IMR-90 (cell line): ENCODE results near the gene ACSM6. TPM values are rescaled to one million over a fixed set of nuclear protein-coding genes. Genes with fewer than 3 reads are reported as not detected.

ENCODE experiments used
- ATAC-seq: fragments of 200-7000 bp; cut with Tn5 transposase; 2 replicates; pipeline ENCODE4 v1.9.1; 2020; ENCODE audit warnings: low read depth, mild to moderate bottlenecking, moderate library complexity
- BruUV-seq: library from RNA; stranded (reverse); fragments of 400-500 nt; replicated peaks from 2 replicates; lab custom pipeline; 2021; lab: Mats Ljungman, UMichigan
- CTCF ChIA-PET: fragments of 300-600 bp; formaldehyde crosslinking; extraction: SDS; loops from one replicate; lab custom pipeline; 2021; ENCODE audit warnings: antibody characterized with exemption; lab: Yijun Ruan, JAX
- POLR2A ChIA-PET: fragments of 300-600 bp; sonication (Branson Sonifier 250); formaldehyde crosslinking; loops from one replicate; lab custom pipeline; 2022; ENCODE audit warnings: antibody characterized with exemption; ENCODE audit not compliant: unreplicated experiment; lab: Charles Lee
- DNase-seq: peaks from one replicate; pipeline ENCODE4 v3.0.0; 2013
- H2AFZ ChIP-seq: replicated peaks from 2 replicates; pipeline ENCODE3; 2013; ENCODE audit warnings: low read length, mild to moderate bottlenecking; ENCODE audit not compliant: poor library complexity
- H2AK5ac ChIP-seq: 2 replicates; pipeline ENCODE4 v1.6.1; 2013; ENCODE audit warnings: low read depth, low read length, inconsistent platforms
- H2AK9ac ChIP-seq: replicated peaks from 2 replicates; pipeline ENCODE3; 2013; ENCODE audit warnings: mild to moderate bottlenecking, low read depth, low read length, moderate library complexity; ENCODE audit not compliant: poor library complexity
- H2BK120ac ChIP-seq: 2 replicates; pipeline ENCODE4 v1.6.1; 2013; ENCODE audit warnings: low read depth, low read length, inconsistent platforms
- H2BK15ac ChIP-seq: 3 replicates; pipeline ENCODE4 v1.6.1; 2013; ENCODE audit warnings: low read depth, low read length, inconsistent platforms
- H2BK20ac ChIP-seq: 2 replicates; pipeline ENCODE4 v1.6.1; 2013; ENCODE audit warnings: low read depth, mild to moderate bottlenecking, inconsistent platforms, low read length, moderate library complexity
- H2BK5ac ChIP-seq: 2 replicates; pipeline ENCODE4 v1.6.1; 2013; ENCODE audit warnings: mild to moderate bottlenecking, low read depth, low read length, inconsistent platforms; ENCODE audit not compliant: poor library complexity, severe bottlenecking
- H3K14ac ChIP-seq: replicated peaks from 2 replicates; pipeline ENCODE4 v1.6.1; 2013; ENCODE audit warnings: low read depth, low read length, inconsistent platforms
- H3K18ac ChIP-seq: 2 replicates; pipeline ENCODE4 v1.6.1; 2013; ENCODE audit warnings: low read depth, low read length, control low read depth
- H3K23ac ChIP-seq: 2 replicates; pipeline ENCODE4 v1.6.1; 2013; ENCODE audit warnings: low read depth, low read length, inconsistent platforms
- H3K27ac ChIP-seq: 2 replicates; pipeline ENCODE4 v1.5.1; 2013; ENCODE audit warnings: mild to moderate bottlenecking, control low read depth, low read length; ENCODE audit not compliant: insufficient read depth
- H3K27me3 ChIP-seq: 2 replicates; pipeline ENCODE4 v1.6.1; 2013; ENCODE audit warnings: low read length; ENCODE audit not compliant: control insufficient read depth, insufficient read depth
- H3K36me3 ChIP-seq: 2 replicates; pipeline ENCODE4 v1.6.1; 2013; ENCODE audit warnings: low read length, mixed read lengths; ENCODE audit not compliant: control insufficient read depth, insufficient read depth
- H3K4ac ChIP-seq: 2 replicates; pipeline ENCODE4 v1.6.1; 2013; ENCODE audit warnings: low read depth, low read length, inconsistent platforms
- H3K4me1 ChIP-seq: 2 replicates; pipeline ENCODE4 v1.6.1; 2013; ENCODE audit warnings: low read length, mixed read lengths; ENCODE audit not compliant: control insufficient read depth, insufficient read depth
- H3K4me2 ChIP-seq: 2 replicates; pipeline ENCODE4 v1.6.1; 2013; ENCODE audit warnings: low read depth, mild to moderate bottlenecking, control low read depth, low read length, moderate library complexity
- H3K4me3 ChIP-seq: 2 replicates; pipeline ENCODE4 v1.5.1; 2013; ENCODE audit warnings: low read depth, mild to moderate bottlenecking, control low read depth, low read length, moderate library complexity; ENCODE audit not compliant: insufficient read depth
- H3K56ac ChIP-seq: 2 replicates; pipeline ENCODE4 v1.6.1; 2013; ENCODE audit warnings: low read length, inconsistent platforms; ENCODE audit not compliant: insufficient read depth; ENCODE audit errors: extremely low read depth
- H3K79me1 ChIP-seq, 2 experiments: 2 replicates each; pipeline ENCODE4 v1.6.1; 2013; ENCODE audit warnings: low read length in 2 of 2, inconsistent platforms in 1 of 2, low read depth in 1 of 2
- H3K9ac ChIP-seq: 2 replicates; pipeline ENCODE4 v1.6.1; 2013; ENCODE audit warnings: low read depth, low read length, control low read depth
- H3K9me1 ChIP-seq: 2 replicates; pipeline ENCODE4 v1.6.1; 2013; ENCODE audit warnings: low read length, inconsistent platforms; ENCODE audit not compliant: insufficient read depth
- H3K9me3 ChIP-seq: 2 replicates; pipeline ENCODE4 v1.6.1; 2013; ENCODE audit warnings: low read length; ENCODE audit not compliant: control insufficient read depth, insufficient read depth
- H4K20me1 ChIP-seq: 2 replicates; pipeline ENCODE4 v1.6.1; 2013; ENCODE audit warnings: low read length, inconsistent platforms; ENCODE audit not compliant: insufficient read depth
- H4K5ac ChIP-seq: 2 replicates; pipeline ENCODE4 v1.6.1; 2013; ENCODE audit warnings: mild to moderate bottlenecking, low read depth, low read length, control low read depth
- H4K8ac ChIP-seq, 2 experiments: 2 replicates each; pipeline ENCODE4 v1.6.1; 2013; ENCODE audit warnings: low read depth in 2 of 2, low read length in 2 of 2, control low read depth in 1 of 2, inconsistent platforms in 1 of 2
- H4K91ac ChIP-seq: 2 replicates; pipeline ENCODE4 v1.6.1; 2013; ENCODE audit warnings: low read depth, low read length, inconsistent platforms; ENCODE audit not compliant: insufficient read depth
- BHLHE40 ChIP-seq: fragments of 150-350 bp; IDR thresholded peaks from 2 replicates; pipeline ENCODE4 v1.6.1; 2016; ENCODE audit warnings: mild to moderate bottlenecking, low read depth, low read length
- CEBPB ChIP-seq: IDR thresholded peaks from 2 replicates; pipeline ENCODE4 v1.6.1; 2012; ENCODE audit warnings: low read depth, low read length, improper control_type of control experiment
- CHD1 ChIP-seq: IDR thresholded peaks from 2 replicates; pipeline ENCODE4 v1.6.1; 2012; ENCODE audit warnings: low read depth, low read length, improper control_type of control experiment
- FOS ChIP-seq: fragments of 150-350 bp; IDR thresholded peaks from 2 replicates; pipeline ENCODE4 v1.6.1; 2016; ENCODE audit warnings: low read depth, low read length
- MAFK ChIP-seq: IDR thresholded peaks from 2 replicates; pipeline ENCODE4 v1.6.1; 2012; ENCODE audit warnings: low read depth, low read length, improper control_type of control experiment
- MAZ ChIP-seq: IDR thresholded peaks from 2 replicates; pipeline ENCODE4 v1.6.1; 2012; ENCODE audit warnings: low read depth, mild to moderate bottlenecking, low read length, improper control_type of control experiment, moderate library complexity, borderline replicate concordance
- MXI1 ChIP-seq: IDR thresholded peaks from 2 replicates; pipeline ENCODE4 v1.6.1; 2012; ENCODE audit warnings: low read depth, mild to moderate bottlenecking, low read length, moderate library complexity, borderline replicate concordance
- POLR2A ChIP-seq: IDR thresholded peaks from 2 replicates; pipeline ENCODE4 v1.6.1; 2012; ENCODE audit warnings: mild to moderate bottlenecking, low read depth, low read length
- RCOR1 ChIP-seq: IDR thresholded peaks from 2 replicates; pipeline ENCODE4 v1.6.1; 2012; ENCODE audit warnings: mild to moderate bottlenecking, low read length, improper control_type of control experiment; ENCODE audit not compliant: insufficient replicate concordance
- RFX5 ChIP-seq: IDR thresholded peaks from 2 replicates; pipeline ENCODE4 v1.8.0; 2012; ENCODE audit warnings: low read depth, mild to moderate bottlenecking, low read length, moderate library complexity
- SMC3 ChIP-seq: fragments of 150-350 bp; IDR thresholded peaks from 2 replicates; pipeline ENCODE4 v1.6.1; 2016; ENCODE audit warnings: low read depth, mild to moderate bottlenecking, antibody characterized with exemption, low read length, moderate library complexity
- WGBS, 2 experiments: methylation state at CpG; one replicate each; pipeline versions ENCODE4 v1.1.5 to v1.1.7; 2013; ENCODE audit warnings: missing lambda C conversion rate in 2 of 2; ENCODE audit not compliant: insufficient read length in 1 of 2; ENCODE audit errors: extremely low coverage in 2 of 2; 5-methylcytosine and 5-hydroxymethylcytosine counted together
- dilution Hi-C: fragments of 300-500 bp; cut with HindIII; formaldehyde crosslinking; loops from one replicate; pipeline ENCODE4 v1.14.3; 2018; ENCODE audit warnings: low sequenced_read_pairs; ENCODE audit not compliant: unreplicated experiment
- in situ Hi-C: fragments of 300-500 bp; cut with MboI; formaldehyde crosslinking; loops from 3 replicates; pipeline ENCODE4 v1.14.3; 2019; ENCODE audit warnings: low sequenced_read_pairs, inconsistent platforms, mixed read lengths
- intact Hi-C: fragments of 100-400 bp; cut with micrococcal nuclease; formaldehyde crosslinking; loops from 2 replicates; pipeline ENCODE4 v1.10.0; 2022
- polyA plus RNA-seq, 3 experiments: library from polyadenylated mRNA; depleted of rRNA; stranded (reverse); fragments of >200 nt; gene quantifications; 2 replicates each; pipeline ENCODE4 v1.2.3, GENCODE V29; 2012; ENCODE audit warnings: low replicate concordance in 1 of 3
- total RNA-seq: library from RNA; depleted of rRNA; stranded (reverse); fragments of >200 nt; gene quantifications from 2 replicates; pipeline ENCODE4 v1.2.3, GENCODE V29; 2012
- TF ChIP-seq, protein P1 (sequence below): fragments of 150-350 bp; IDR thresholded peaks from 2 replicates; pipeline ENCODE4 v1.6.1; 2016; ENCODE audit warnings: low read depth, mild to moderate bottlenecking, low read length, moderate library complexity, borderline replicate concordance
- TF ChIP-seq, protein P2 (sequence below): conservative IDR thresholded peaks from 2 replicates; pipeline ENCODE4 v1.5.1; 2012; ENCODE audit warnings: mild to moderate bottlenecking, low read depth, low read length, improper control_type of control experiment
- TF ChIP-seq, protein P3 (sequence below): fragments of 150-350 bp; IDR thresholded peaks from 2 replicates; pipeline ENCODE4 v1.6.1; 2017; ENCODE audit warnings: mild to moderate bottlenecking, antibody characterized with exemption, low read length, low read depth

The ACSM6 gene
- total and polyA plus RNA-seq, 2 of the 4 experiments (the other 2 are of a cell fraction) = not detected

DNA sequence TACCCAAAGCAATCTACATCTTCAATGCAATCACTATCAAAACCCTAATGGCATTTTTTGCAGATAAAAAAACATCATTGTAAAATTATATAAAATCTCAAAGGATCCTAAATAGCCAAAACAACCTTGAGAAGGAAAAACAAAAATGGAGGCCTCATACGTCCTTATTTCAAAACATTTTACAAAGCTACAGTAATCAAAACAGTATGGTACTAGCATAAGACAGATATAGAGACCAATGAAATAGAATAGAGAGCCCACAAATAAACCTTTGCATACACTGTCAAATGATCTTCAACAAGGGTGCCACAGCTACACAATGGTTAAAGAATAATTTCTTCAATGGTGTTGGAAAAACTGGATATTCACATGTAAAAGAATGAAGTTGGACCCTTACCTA, 62.2 kb downstream of the ACSM6 start:
- H2BK120ac ChIP-seq = no peak overlapping the region
- CTCF ChIA-PET = no interaction called here
- H2AK5ac ChIP-seq = no peak overlapping the region
- peaks cover 9 to 48% of the 10 kb centered on the region in 2 experiments; a peak in 3 of 4 replicates for H3K79me1 ChIP-seq
- H3K4me3 ChIP-seq = no peak overlapping the region
- peaks cover 10% of the 10 kb centered on the region for H3K4me1 ChIP-seq
- H4K20me1 ChIP-seq = peaks cover 7% of the 10 kb centered on the region
- no peak overlapping the region for H3K23ac ChIP-seq
- no TSS peak for BruUV-seq
- no peak overlapping the region for H2AK9ac ChIP-seq
- DNase-seq (no peak), ATAC-seq (no peak)
- TF ChIP-seq RCOR1 (no peak), MXI1 (no peak), CHD1 (no peak), BHLHE40 (no peak), SMC3 (no peak), CEBPB (no peak), FOS (no peak), POLR2A (no peak), MAZ (no peak), MAFK (no peak), RFX5 (no peak)
- TF ChIP-seq, protein P1, sequence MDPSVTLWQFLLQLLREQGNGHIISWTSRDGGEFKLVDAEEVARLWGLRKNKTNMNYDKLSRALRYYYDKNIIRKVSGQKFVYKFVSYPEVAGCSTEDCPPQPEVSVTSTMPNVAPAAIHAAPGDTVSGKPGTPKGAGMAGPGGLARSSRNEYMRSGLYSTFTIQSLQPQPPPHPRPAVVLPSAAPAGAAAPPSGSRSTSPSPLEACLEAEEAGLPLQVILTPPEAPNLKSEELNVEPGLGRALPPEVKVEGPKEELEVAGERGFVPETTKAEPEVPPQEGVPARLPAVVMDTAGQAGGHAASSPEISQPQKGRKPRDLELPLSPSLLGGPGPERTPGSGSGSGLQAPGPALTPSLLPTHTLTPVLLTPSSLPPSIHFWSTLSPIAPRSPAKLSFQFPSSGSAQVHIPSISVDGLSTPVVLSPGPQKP = no peak
- TF ChIP-seq, protein P2, sequence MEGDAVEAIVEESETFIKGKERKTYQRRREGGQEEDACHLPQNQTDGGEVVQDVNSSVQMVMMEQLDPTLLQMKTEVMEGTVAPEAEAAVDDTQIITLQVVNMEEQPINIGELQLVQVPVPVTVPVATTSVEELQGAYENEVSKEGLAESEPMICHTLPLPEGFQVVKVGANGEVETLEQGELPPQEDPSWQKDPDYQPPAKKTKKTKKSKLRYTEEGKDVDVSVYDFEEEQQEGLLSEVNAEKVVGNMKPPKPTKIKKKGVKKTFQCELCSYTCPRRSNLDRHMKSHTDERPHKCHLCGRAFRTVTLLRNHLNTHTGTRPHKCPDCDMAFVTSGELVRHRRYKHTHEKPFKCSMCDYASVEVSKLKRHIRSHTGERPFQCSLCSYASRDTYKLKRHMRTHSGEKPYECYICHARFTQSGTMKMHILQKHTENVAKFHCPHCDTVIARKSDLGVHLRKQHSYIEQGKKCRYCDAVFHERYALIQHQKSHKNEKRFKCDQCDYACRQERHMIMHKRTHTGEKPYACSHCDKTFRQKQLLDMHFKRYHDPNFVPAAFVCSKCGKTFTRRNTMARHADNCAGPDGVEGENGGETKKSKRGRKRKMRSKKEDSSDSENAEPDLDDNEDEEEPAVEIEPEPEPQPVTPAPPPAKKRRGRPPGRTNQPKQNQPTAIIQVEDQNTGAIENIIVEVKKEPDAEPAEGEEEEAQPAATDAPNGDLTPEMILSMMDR = no peak
- TF ChIP-seq, protein P3, sequence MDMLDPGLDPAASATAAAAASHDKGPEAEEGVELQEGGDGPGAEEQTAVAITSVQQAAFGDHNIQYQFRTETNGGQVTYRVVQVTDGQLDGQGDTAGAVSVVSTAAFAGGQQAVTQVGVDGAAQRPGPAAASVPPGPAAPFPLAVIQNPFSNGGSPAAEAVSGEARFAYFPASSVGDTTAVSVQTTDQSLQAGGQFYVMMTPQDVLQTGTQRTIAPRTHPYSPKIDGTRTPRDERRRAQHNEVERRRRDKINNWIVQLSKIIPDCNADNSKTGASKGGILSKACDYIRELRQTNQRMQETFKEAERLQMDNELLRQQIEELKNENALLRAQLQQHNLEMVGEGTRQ = no peak
- intact Hi-C loops (no loop called here), in situ Hi-C loops (no loop called here), dilution Hi-C loops (no loop called here)
- H3K36me3 ChIP-seq = peaks cover 31% of the 10 kb centered on the region
- no peak overlapping the region for H3K4ac ChIP-seq
- no peak overlapping the region for H3K9ac ChIP-seq
- H3K9me1 ChIP-seq = peaks cover 22% of the 10 kb centered on the region
- H2BK15ac ChIP-seq = no peak overlapping the region
- H2AFZ ChIP-seq = no peak overlapping the region
- peaks cover 4% of the 10 kb centered on the region; the same call in 1 of the 2 replicates for H3K9me3 ChIP-seq
- POLR2A ChIA-PET = no interaction called here
- H3K18ac ChIP-seq = no peak overlapping the region
- no CpG with 5 or more reads among the region's 1 CpG for whole genome bisulfite sequencing, 2 experiments
- no peak overlapping the region for H4K8ac ChIP-seq
- no peak overlapping the region for H4K5ac ChIP-seq
- H4K91ac ChIP-seq = no peak overlapping the region
- no peak overlapping the region for H3K56ac ChIP-seq
- H3K27ac ChIP-seq = no peak overlapping the region
- no peak overlapping the region for H3K14ac ChIP-seq
- no peak overlapping the region for H2BK5ac ChIP-seq
- H3K27me3 ChIP-seq = no peaks in the 10 kb centered on the region
- no peak overlapping the region for H2BK20ac ChIP-seq
- no peak overlapping the region for H3K4me2 ChIP-seq
